Gastrocnemius medialis (tissue), 4 donors: Measurements from ENCODE around the gene BNC2.

Experiments used
- CTCF ChIP-seq, 5 experiments: fragments of 450-650 bp in 3 of 5; fragments of 200-600 bp in 2 of 5; sonication (generic) in 2 of 5; IDR thresholded peaks in 4 of 5; conservative IDR thresholded peaks in 1 of 5; 1 replicate in 4 of 5; 2 replicates in 1 of 5; pipeline ENCODE4 v1.5.1; 2016 to 2019; ENCODE audit warnings: antibody characterized with exemption in 5 of 5, mild to moderate bottlenecking in 3 of 5, moderate library complexity in 3 of 5
- POLR2A ChIP-seq, 2 donors: fragments of 450-650 bp; IDR thresholded peaks; one replicate each; pipeline ENCODE4 v1.6.1; 2017; ENCODE audit warnings: antibody characterized with exemption in 2 of 2, mild to moderate bottlenecking in 2 of 2, moderate library complexity in 2 of 2

DNA sequence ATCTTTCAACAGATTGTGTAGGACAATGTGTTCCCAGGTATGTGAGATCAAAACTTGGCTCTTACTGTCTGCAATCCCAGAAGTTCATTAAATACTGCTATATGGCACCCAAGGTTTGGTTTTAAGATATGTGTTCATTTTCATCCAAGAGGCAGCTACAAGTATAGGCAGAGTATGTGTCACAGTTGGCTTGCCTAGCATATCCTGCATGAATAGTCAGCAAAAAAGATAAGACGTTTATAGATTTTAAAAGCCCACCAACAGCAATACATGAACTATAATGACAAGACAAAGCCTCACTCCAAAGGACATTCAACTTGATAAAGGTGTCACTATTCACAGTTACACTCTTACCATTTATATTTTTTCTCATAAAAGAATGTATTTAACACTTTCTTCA lies 99.1 kb downstream of the BNC2 start:
- TF ChIP-seq CTCF (IDR thresholded peaks at IDR 0.05 in 4 of 5, conservative IDR thresholded peaks at IDR 0.05 in 1 of 5) = no peak
- TF ChIP-seq POLR2A (IDR thresholded peaks at IDR 0.05) = no peak
